Measurements from ENCODE around the gene MAT2A. TPM values are rescaled to one million over a fixed set of nuclear protein-coding genes. Genes with fewer than 3 reads are reported as not detected.

The MAT2A gene
- total RNA-seq, 4 donors from 2014 or later: 153 to 234 (median 167) TPM

DNA sequence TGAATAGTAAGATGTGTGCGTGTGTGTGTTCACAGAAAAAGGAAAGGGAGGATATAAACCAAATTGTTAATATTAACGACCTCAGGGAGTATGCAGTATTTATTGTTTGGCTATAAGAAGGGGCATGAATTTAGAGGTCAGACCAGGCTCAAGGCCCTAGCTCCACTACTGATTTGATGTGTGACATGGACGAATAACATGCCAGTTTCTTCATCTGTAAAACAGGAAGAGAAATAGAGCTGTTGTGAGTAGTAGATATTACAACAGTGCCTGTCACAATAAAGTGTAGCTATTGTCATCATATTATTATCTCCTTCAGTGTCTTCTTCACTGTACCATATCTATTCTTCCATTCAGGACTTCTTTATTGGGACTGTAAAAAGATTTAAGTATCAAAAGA, 4.1 kb upstream of the MAT2A start:
- 77% methylated on average over 3 of the region's 3 CpGs for WGBS
- TF ChIP-seq POLR2AphosphoS5 (IDR thresholded peaks at IDR 0.05) (no peak), EP300 (IDR thresholded peaks at IDR 0.05) (no peak), POLR2A (IDR thresholded peaks at IDR 0.05) (no peak)
- TF ChIP-seq, protein P1, sequence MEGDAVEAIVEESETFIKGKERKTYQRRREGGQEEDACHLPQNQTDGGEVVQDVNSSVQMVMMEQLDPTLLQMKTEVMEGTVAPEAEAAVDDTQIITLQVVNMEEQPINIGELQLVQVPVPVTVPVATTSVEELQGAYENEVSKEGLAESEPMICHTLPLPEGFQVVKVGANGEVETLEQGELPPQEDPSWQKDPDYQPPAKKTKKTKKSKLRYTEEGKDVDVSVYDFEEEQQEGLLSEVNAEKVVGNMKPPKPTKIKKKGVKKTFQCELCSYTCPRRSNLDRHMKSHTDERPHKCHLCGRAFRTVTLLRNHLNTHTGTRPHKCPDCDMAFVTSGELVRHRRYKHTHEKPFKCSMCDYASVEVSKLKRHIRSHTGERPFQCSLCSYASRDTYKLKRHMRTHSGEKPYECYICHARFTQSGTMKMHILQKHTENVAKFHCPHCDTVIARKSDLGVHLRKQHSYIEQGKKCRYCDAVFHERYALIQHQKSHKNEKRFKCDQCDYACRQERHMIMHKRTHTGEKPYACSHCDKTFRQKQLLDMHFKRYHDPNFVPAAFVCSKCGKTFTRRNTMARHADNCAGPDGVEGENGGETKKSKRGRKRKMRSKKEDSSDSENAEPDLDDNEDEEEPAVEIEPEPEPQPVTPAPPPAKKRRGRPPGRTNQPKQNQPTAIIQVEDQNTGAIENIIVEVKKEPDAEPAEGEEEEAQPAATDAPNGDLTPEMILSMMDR (IDR thresholded peaks at IDR 0.05): no peak

DNA sequence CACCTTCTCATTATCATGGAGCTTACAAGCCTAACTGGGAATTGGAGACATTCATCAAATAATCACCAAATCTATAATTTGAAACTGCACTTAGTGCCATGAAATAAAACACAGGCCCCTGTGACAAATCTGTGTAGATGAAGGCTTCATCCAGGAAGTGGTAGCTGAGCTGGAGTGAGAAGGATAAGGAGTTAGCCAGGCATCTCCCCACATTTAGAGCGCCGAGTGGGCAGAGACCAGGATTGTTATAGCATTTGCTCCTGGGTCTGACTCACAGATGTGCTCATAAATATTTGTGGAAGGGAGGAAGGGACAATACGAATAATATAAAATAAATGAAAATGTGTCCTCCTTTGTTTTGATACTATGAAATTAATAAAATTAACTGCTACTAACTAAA, 2.5 kb upstream of the MAT2A start:
- H3K9me3 ChIP-seq: no peaks in the 10 kb centered on the region
- H3K27me3 ChIP-seq: no peaks in the 10 kb centered on the region
- no peak for TF ChIP-seq EP300 (IDR thresholded peaks at IDR 0.05)
- TF ChIP-seq POLR2AphosphoS5 (IDR thresholded peaks at IDR 0.05): no peak
- TF ChIP-seq POLR2A (IDR thresholded peaks at IDR 0.05): no peak
- TF ChIP-seq, protein P1 (IDR thresholded peaks at IDR 0.05): no peak
- peaks cover 39% of the 10 kb centered on the region for H3K4me1 ChIP-seq
- DNase-seq (ENCODE audit: low spot score in 2 of 2): peak in 1 of 2 donors; percentile 14
- WGBS: 75% methylated on average over 3 of the region's 3 CpGs
- H3K36me3 ChIP-seq: peaks cover 6% of the 10 kb centered on the region
- no peak overlapping the region for H3K4me3 ChIP-seq
- no peak overlapping the region for H3K27ac ChIP-seq

More for the DNA sequence above, 4.1 kb upstream of the MAT2A start:
- no peaks in the 10 kb centered on the region for H3K9me3 ChIP-seq
- no peak for DNase-seq (ENCODE audit: low spot score in 2 of 2)
- H3K27me3 ChIP-seq: no peaks in the 10 kb centered on the region
- H3K4me1 ChIP-seq: peaks cover 27% of the 10 kb centered on the region
- no peak overlapping the region for H3K27ac ChIP-seq
- H3K36me3 ChIP-seq: no peaks in the 10 kb centered on the region
- H3K4me3 ChIP-seq: no peak overlapping the region

DNA sequence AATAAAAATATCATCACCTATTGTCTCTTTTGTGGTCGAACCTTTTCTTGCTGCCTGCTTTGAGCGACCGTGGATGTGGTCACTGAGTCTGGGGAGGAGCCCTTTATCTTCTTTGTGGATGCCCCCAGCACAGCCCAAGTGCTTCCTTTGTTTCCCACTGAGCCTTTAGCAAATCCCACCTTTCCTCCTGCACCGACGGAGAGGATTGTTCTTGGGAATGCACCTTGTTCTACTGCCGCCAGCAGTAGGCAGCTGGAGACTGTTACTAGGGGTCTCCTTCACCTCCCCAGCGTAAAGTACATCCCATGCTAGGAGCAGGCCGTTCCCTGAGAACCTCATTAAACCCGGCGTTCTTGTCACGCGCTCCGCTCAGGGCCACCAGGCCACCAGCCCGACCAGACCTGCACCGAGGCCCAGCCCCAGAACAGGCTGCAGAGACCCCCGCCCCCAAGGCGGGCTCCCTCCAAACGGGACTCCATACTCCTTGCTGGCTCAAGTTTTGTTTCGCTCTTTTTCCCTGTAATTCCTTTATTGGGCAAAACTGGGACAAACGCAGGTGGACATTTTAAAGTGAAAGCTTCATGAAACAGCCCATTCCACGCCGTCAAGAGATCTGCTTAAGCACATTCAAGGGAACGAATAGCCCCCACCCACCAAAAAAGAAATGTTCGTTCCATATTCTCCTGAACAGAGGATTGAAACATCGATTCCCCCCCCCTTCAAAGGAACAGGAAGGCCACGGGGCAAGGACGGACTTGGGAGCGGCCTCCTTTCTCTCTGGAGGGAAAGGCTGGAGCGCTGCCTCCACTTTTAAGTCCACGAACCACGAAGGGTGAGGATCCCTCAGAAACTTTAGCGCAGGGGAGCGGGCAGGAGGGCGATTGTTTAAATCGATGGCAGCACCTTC, 1.1 kb upstream of the MAT2A start:
- 2% methylated on average over 29 of the region's 35 CpGs for WGBS
- DNase-seq (ENCODE audit: low spot score in 2 of 2): peak; percentile 79 to 82
- H3K27ac ChIP-seq: peak overlapping the region; percentile 98
- TF ChIP-seq, protein P1 (IDR thresholded peaks at IDR 0.05): no peak
- TF ChIP-seq EP300 (IDR thresholded peaks at IDR 0.05) (no peak), POLR2AphosphoS5 (IDR thresholded peaks at IDR 0.05) (no peak), POLR2A (IDR thresholded peaks at IDR 0.05) (no peak)
- H3K4me3 ChIP-seq: peak overlapping the region; percentile 79
- H3K27me3 ChIP-seq: no peaks in the 10 kb centered on the region
- no peaks in the 10 kb centered on the region for H3K9me3 ChIP-seq
- peaks cover 20% of the 10 kb centered on the region for H3K36me3 ChIP-seq
- peaks cover 53% of the 10 kb centered on the region for H3K4me1 ChIP-seq

DNA sequence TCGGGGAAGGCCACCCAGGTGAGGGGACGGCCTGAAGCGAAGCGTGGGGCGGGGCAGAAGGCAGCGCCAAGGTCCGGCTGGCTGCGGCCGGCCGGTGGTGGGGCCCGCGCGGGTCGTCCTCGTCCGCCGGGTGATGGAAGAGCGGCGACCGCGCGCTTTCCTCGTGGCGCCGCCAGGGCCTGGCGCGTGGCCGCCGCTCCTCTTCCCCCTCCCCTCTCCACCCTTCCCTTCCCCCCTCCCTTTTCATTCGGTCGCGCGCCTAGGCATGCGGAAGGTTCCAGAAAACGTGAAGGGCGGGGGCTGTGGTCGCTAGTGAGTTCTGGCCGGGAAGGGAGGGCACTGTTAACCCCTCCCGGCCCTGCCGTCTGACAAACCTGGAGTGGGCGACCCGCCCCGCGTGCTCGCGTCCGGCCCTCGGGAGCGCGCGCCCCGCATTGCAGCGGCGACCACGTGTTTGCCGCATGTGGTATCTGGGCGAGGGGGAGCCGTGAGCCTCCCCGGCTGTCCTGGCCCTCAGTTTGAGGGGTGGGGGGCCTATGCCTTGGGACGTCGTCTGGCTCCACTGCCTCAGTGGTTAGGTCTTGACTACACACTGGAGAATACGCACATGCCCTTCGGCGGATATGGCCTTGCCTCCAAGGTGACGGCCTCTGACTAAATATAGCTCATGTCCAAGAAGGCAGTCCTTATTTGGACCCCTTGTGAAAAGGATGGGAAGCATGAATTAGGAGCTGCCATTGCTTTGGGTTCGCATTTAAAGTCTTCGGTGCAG, 579 bp downstream of the MAT2A start:
- WGBS: 0% methylated on average over 27 of the region's 67 CpGs
- Histone ChIP-seq H3K9me3 (no peaks in the 10 kb centered on the region), H3K4me3 (peak overlapping the region; percentile 79), H3K4me1 (peaks cover 64% of the 10 kb centered on the region), H3K36me3 (peaks cover 37% of the 10 kb centered on the region), H3K27me3 (no peaks in the 10 kb centered on the region), H3K27ac (peak overlapping the region; percentile 98)
- DNase-seq (ENCODE audit: low spot score in 2 of 2): peak; percentile 87
- TF ChIP-seq, protein P1 (IDR thresholded peaks at IDR 0.05): no peak
- TF ChIP-seq POLR2A (IDR thresholded peaks at IDR 0.05): no peak
- TF ChIP-seq POLR2AphosphoS5 (IDR thresholded peaks at IDR 0.05): peak; percentile 15 to 74 (median 44)
- no peak for TF ChIP-seq EP300 (IDR thresholded peaks at IDR 0.05)

Measured in suprapubic skin (tissue), 4 donors.